GM12874 (cell line): Measurements from ENCODE around the gene IGFN1.

ENCODE experiments used
- TF ChIP-seq, protein P1 (sequence below): IDR thresholded peaks from 2 replicates; pipeline ENCODE4 v1.5.1; 2011; ENCODE audit warnings: low read depth, mild to moderate bottlenecking, control low read depth, low read length, moderate library complexity; ENCODE audit not compliant: insufficient read depth

Gene IGFN1

DNA sequence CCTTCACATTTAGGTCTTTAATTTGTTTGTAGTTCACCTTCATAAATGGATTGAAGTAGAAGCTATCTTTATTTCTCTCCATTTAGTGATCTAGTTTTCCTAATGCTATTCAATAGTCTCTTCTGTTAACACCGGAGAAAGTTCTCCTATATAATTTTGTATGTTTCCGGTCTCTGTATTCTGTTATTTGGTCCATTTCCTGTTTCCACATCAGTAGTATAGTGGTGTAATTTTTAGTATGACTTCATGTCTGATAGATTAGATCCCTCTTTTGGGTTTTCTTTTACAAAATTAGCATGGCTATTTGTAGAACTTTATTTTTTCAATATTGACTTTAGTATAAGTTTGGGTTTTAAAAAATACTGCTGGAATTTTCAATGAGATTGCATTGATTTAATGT is 51.1 kb downstream of the IGFN1 start:
- TF ChIP-seq, protein P1, sequence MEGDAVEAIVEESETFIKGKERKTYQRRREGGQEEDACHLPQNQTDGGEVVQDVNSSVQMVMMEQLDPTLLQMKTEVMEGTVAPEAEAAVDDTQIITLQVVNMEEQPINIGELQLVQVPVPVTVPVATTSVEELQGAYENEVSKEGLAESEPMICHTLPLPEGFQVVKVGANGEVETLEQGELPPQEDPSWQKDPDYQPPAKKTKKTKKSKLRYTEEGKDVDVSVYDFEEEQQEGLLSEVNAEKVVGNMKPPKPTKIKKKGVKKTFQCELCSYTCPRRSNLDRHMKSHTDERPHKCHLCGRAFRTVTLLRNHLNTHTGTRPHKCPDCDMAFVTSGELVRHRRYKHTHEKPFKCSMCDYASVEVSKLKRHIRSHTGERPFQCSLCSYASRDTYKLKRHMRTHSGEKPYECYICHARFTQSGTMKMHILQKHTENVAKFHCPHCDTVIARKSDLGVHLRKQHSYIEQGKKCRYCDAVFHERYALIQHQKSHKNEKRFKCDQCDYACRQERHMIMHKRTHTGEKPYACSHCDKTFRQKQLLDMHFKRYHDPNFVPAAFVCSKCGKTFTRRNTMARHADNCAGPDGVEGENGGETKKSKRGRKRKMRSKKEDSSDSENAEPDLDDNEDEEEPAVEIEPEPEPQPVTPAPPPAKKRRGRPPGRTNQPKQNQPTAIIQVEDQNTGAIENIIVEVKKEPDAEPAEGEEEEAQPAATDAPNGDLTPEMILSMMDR: no peak

GRCh38 chr1:201245082-201245481 is 54.5 kb downstream of the IGFN1 start:
- TF ChIP-seq, protein P1: no peak

- TF ChIP-seq, protein P1: no peak
Measured at GRCh38 chr1:201248721-201249559, 58.3 kb downstream of the IGFN1 start.

DNA sequence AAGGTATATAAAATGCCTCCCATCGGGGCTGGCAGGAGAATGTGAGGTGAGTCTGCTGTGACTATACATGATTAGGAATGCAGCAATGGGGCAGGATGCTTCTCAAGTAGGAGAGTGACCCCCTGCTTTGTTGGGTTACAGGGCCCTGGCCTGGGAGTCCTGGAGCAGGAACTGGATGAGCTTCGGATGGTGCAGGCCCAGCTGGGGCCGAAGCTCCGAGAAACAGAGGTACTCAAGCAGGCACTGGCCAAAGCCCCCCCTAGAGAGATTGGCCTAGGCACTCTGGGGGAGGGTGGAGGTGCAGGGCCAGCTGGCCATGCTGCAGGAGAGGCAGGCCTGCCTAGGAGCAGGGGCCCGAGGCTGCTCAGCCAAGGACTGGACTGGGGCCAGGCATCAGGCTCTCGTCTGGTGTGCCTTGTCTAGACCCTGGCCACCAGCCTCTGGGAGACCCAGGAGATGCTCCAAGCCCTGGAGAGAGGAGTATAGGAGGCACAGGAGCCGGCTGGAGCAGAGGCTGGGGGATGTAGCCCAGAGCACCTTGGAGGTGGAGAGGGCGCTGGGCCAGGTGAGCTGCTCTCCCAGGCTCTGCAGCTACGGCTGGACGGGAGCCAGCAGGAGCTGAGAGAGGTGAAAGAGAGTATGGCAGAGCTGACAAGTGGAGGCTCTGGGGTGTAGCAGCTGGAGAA is 59.8 kb downstream of the IGFN1 start:
- TF ChIP-seq, protein P1: no peak

GRCh38 chr1:201251411-201251810 is 60.8 kb downstream of the IGFN1 start:
- TF ChIP-seq, protein P1: no peak

GRCh38 chr1:201251851-201252430 is 61.3 kb downstream of the IGFN1 start:
- TF ChIP-seq, protein P1: no peak

DNA sequence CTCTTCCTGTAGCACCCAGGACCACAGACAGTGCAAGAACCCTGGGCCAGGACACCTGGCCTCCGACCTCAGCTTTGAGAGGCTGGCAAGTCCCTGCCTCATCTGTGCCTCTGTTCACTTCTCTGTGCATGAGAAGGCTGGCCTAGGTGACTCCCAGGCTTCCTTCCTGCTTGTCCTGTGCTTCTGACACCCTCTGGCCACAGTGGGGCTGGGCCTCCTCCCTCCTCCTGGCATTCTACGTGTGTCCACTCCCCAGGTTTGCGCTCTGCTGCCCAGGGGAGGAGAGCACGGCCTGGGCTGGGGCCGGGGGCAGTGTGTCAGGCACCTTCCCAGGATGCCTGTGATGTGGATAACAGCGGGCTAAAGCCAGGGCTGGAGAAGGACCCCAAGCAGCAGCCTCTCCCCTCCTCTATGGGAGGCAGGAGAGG is 62.3 kb downstream of the IGFN1 start:
- TF ChIP-seq, protein P1: no peak
